Adrenal gland (tissue), 12 donors: Measurements from ENCODE around the gene TNIK. TPM values are rescaled to one million over a fixed set of nuclear protein-coding genes. Genes with fewer than 3 reads are reported as not detected.

Experiments used
- DNase-seq, 7 donors: peaks; one replicate each; pipeline ENCODE4 v3.0.0-alpha.2; 2019 to 2020
- H3K27ac ChIP-seq, 5 donors: fragments of 200-600 bp; sonication (generic) in 4 of 5; 1 replicate in 3 of 5; 2 replicates in 2 of 5; pipeline versions ENCODE4 v1.5.1 to v1.8.0; 2016 to 2020; ENCODE audit warnings: mild to moderate bottlenecking in 1 of 5
- H3K27me3 ChIP-seq: fragments of 200-600 bp; 2 replicates; pipeline ENCODE4 v1.8.0; 2021
- H3K36me3 ChIP-seq, 2 donors: fragments of 200-600 bp; replicated peaks in 1 of 2; 1 replicate in 1 of 2; 2 replicates in 1 of 2; pipeline versions ENCODE4 v1.5.1 to v1.8.0; 2018 to 2022
- H3K4me1 ChIP-seq, 2 donors: fragments of 200-600 bp; replicated peaks in 1 of 2; 1 replicate in 1 of 2; 2 replicates in 1 of 2; pipeline versions ENCODE4 v1.5.1 to v1.8.0; 2018 to 2021
- H3K4me3 ChIP-seq, 4 donors: fragments of 200-600 bp; sonication (generic) in 3 of 4; one replicate each; pipeline ENCODE4 v1.5.1; 2016 to 2018
- H3K9me3 ChIP-seq, 3 donors: fragments of 200-600 bp; sonication (generic) in 1 of 3; replicated peaks in 1 of 3; 1 replicate in 2 of 3; 2 replicates in 1 of 3; pipeline versions ENCODE4 v1.5.1 to v1.8.0; 2016 to 2021
- POLR2A ChIP-seq, 2 donors: fragments of 450-650 bp; IDR thresholded peaks; one replicate each; pipeline ENCODE4 v1.6.1; 2017; ENCODE audit warnings: antibody characterized with exemption in 2 of 2, mild to moderate bottlenecking in 2 of 2, moderate library complexity in 1 of 2
- WGBS, 4 donors: extraction: QIAGEN DNeasy Blood & Tissue Kit in 2 of 4; methylation state at CpG; one replicate each; pipeline versions ENCODE4 v1.1.5 to v1.1.7; 2013 to 2017; 5-methylcytosine and 5-hydroxymethylcytosine counted together
- intact Hi-C, 2 donors: fragments of 100-400 bp; cut with DNase I; formaldehyde crosslinking; loops; one replicate each; pipeline versions ENCODE4 v1.14.1 to v1.15.0; 2022 to 2023
- polyA plus RNA-seq, 3 donors: library from polyadenylated mRNA; stranded (reverse); fragments of 200-250 nt in 2 of 3; fragments of 350-450 nt in 1 of 3; fragmentation: Illumina TruSeq in 1 of 3; extraction: RNeasy Lipid Tissue Mini Kit (QIAGEN cat#74804) in 1 of 3; gene quantifications; one replicate each; pipeline ENCODE4 v1.2.3, GENCODE V29; 2013 to 2014
- total RNA-seq, 9 donors: library from RNA; depleted of rRNA in 4 of 9; stranded (reverse); fragments of >200 nt in 4 of 9; fragments of 120-200 nt in 1 of 9; fragmentation: NEBNext Ultra II Directional in 1 of 9; extraction: Animal tissue kit (Norgen Biotek cat#: 25700) in 1 of 9; gene quantifications; one replicate each; pipeline versions ENCODE4 v1.1.0 to v1.2.4, GENCODE V29; 2013 to 2023
- TF ChIP-seq, protein P1 (sequence below), 6 experiments: fragments of 450-650 bp in 4 of 6; fragments of 200-600 bp in 2 of 6; sonication (generic) in 1 of 6; IDR thresholded peaks; 1 replicate in 5 of 6; 2 replicates in 1 of 6; pipeline versions ENCODE4 v1.5.1 to v1.8.0; 2016 to 2021; ENCODE audit warnings: antibody characterized with exemption in 6 of 6, mild to moderate bottlenecking in 2 of 6, moderate library complexity in 1 of 6
- donor health status: healthy with polysubstance abuse.
- donor health status: Bipolar disorder and iron deficiency.
- donor health status: DM: yes; HTN: yes; CAD: no.
- donor health status: DM: no; HTN: no; CAD: no.
- donor health status: DM: no; HTN: no; CAD: no.
- donor health status: DM: yes; HTN: yes; CAD: no.

The TNIK gene
- total and polyA plus RNA-seq, 12 donors = 4.9 to 33.1 (median 10.7) TPM

DNA sequence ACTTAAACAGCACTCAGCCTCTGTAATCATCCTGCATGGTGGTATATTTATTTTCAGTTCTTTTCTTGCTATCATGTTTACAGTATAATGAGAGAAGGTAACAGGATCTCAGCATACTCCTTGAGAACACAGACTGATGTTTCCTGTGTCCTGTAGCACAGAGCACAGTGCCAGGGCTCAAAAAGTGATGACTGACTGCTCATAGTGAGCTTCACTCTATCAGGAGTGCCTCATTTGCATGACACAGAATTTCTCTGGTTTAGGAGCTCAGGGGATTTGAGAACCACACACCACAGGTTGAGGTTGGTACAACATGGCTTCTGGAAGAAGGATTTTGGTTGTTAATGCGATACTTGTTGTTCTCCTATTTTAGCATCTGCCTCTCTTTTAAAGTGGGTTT is 365.1 kb downstream of the TNIK start:
- no peak for TF ChIP-seq POLR2A (IDR thresholded peaks at IDR 0.05)
- TF ChIP-seq, protein P1, sequence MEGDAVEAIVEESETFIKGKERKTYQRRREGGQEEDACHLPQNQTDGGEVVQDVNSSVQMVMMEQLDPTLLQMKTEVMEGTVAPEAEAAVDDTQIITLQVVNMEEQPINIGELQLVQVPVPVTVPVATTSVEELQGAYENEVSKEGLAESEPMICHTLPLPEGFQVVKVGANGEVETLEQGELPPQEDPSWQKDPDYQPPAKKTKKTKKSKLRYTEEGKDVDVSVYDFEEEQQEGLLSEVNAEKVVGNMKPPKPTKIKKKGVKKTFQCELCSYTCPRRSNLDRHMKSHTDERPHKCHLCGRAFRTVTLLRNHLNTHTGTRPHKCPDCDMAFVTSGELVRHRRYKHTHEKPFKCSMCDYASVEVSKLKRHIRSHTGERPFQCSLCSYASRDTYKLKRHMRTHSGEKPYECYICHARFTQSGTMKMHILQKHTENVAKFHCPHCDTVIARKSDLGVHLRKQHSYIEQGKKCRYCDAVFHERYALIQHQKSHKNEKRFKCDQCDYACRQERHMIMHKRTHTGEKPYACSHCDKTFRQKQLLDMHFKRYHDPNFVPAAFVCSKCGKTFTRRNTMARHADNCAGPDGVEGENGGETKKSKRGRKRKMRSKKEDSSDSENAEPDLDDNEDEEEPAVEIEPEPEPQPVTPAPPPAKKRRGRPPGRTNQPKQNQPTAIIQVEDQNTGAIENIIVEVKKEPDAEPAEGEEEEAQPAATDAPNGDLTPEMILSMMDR (IDR thresholded peaks at IDR 0.05) = no peak
- Histone ChIP-seq H3K9me3 (no peaks in the 10 kb centered on the region), H3K4me3 (no peak overlapping the region), H3K27me3 (no peaks in the 10 kb centered on the region), H3K4me1 (peaks cover 0 to 2% of the 10 kb centered on the region in 2 donors), H3K27ac (no peak overlapping the region), H3K36me3 (no peaks in the 10 kb centered on the region)
- intact Hi-C loops = no loop called here
- no peak for DNase-seq
- 97 to 100% (median 99%) methylated on average over 1 of the region's 1 CpG for WGBS, 4 donors

DNA sequence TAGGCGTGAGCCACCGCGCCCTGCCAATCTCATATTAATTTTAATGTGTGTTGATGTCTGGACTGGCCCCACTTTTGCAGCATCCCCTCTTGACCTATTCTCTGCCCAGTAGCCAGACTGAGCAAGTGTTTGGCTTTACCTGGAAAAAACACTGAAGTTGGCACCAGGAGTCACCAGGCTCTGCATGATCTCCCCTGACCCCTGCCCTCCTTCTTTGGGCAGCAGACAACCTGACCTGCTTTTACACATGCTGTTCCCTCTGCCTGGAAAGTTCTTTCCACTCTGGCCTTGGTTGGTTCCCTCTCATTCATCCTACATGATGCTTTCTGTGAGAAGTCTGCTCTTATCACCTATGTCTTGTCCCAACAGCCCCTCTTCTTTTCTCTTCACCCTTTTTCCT is 365.8 kb downstream of the TNIK start:
- Histone ChIP-seq H3K9me3 (no peaks in the 10 kb centered on the region), H3K27ac (no peak overlapping the region), H3K27me3 (no peaks in the 10 kb centered on the region), H3K36me3 (no peaks in the 10 kb centered on the region), H3K4me1 (peaks cover 0 to 8% of the 10 kb centered on the region in 2 donors), H3K4me3 (no peak overlapping the region)
- intact Hi-C loops = no loop called here
- no peak for TF ChIP-seq POLR2A (IDR thresholded peaks at IDR 0.05)
- TF ChIP-seq, protein P1 (IDR thresholded peaks at IDR 0.05) = no peak
- no peak for DNase-seq
- 90 to 100% (median 99%) methylated on average over 3 of the region's 3 CpGs for WGBS, 4 donors

DNA sequence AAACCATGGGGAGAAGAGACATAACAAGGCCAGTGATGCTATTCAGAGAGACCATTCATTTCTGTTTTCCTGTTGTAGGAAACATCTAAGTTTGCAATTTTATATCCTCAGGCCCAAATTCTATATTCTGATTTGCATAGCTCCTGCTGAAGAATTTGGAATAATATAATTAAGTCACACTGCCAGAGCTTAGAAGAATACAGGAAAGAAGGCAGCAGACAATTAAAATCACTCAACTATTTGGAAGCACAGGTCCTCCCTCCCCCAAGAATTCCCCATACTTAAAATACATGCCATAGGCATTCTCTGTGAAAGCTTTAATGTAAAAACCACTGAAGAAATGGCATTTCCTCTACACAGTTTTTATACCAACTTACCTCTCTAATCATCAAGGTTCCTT is 366.7 kb downstream of the TNIK start:
- Histone ChIP-seq H3K4me3 (no peak overlapping the region), H3K4me1 (peaks cover 0 to 18% of the 10 kb centered on the region in 2 donors), H3K9me3 (no peaks in the 10 kb centered on the region), H3K27ac (no peak overlapping the region), H3K36me3 (no peaks in the 10 kb centered on the region), H3K27me3 (no peaks in the 10 kb centered on the region)
- TF ChIP-seq, protein P1 (IDR thresholded peaks at IDR 0.05) = no peak
- TF ChIP-seq POLR2A (IDR thresholded peaks at IDR 0.05) = no peak
- DNase-seq = no peak
- intact Hi-C loops = no loop called here

DNA sequence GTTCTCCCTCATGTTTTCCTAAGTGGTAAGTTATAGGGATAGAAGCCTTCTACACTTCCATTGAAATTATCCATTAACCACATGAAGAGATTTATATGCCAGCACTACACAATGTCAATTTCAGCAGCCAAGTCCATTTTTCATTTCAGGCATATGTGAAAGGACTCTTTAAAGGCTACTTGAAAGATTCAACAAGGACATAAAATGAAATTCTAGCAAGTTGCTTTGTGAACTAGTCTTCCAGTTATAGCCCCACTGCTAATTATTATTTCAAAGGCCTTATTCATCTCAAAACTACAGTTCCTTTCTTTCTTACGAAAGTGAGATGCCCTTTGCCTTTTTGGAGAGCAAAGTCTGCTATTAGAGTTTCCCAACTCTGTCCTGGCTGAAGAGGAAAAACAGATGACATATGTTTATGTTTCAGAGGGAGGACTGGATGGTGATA is 367.7 kb downstream of the TNIK start:
- Histone ChIP-seq H3K27me3 (no peaks in the 10 kb centered on the region), H3K4me3 (no peak overlapping the region), H3K4me1 (peaks cover 0 to 19% of the 10 kb centered on the region in 2 donors), H3K9me3 (no peaks in the 10 kb centered on the region), H3K36me3 (no peaks in the 10 kb centered on the region), H3K27ac (peak overlapping the region in 1 of 5 donors; percentile 1)
- DNase-seq = no peak
- WGBS, 4 donors = 57 to 79% (median 65%) methylated on average over 1 of the region's 1 CpG
- TF ChIP-seq, protein P1 (IDR thresholded peaks at IDR 0.05) = no peak
- no peak for TF ChIP-seq POLR2A (IDR thresholded peaks at IDR 0.05)
- intact Hi-C loops = no loop called here
